Naive thymus-derived CD4-positive, alpha-beta T cell (primary cell): Measurements from ENCODE around the gene CLEC1B. TPM values are rescaled to one million over a fixed set of nuclear protein-coding genes. Genes with fewer than 3 reads are reported as not detected.
"Not testable (repeated sequence)": the region's sequence is repeated elsewhere in the genome, so short reads cannot be mapped to it uniquely, and the experiment has no call there.

Source experiments
- ATAC-seq: fragments of 150-1000 bp; cut with Tn5 transposase; 2 replicates; pipeline ENCODE4 v1.10.0; 2021; ENCODE audit warnings: mild to moderate bottlenecking, moderate library complexity
- CTCF ChIA-PET: fragments of 350-600 bp; sonication (Branson Sonifier 250); formaldehyde crosslinking; loops from one replicate; lab custom pipeline; 2021; ENCODE audit warnings: antibody characterized with exemption; lab: Charles Lee
- POLR2A ChIA-PET: fragments of 350-600 bp; sonication (Branson Sonifier 250); formaldehyde crosslinking; loops from one replicate; lab custom pipeline; 2021; ENCODE audit warnings: antibody characterized with exemption, inconsistent platforms; lab: Charles Lee
- DNase-seq, 9 donors: peaks; one replicate each; pipeline versions ENCODE4 v3.0.0 to v3.0.0-alpha.2; 2020 to 2022; ENCODE audit warnings: mixed read lengths in 1 of 9
- H3K27ac ChIP-seq: one replicate; pipeline ENCODE4 v1.7.0; 2013; ENCODE audit warnings: mild to moderate bottlenecking, low read depth, low read length, moderate library complexity
- H3K27me3 ChIP-seq, 2 donors: one replicate each; pipeline ENCODE4 v1.7.0; 2013; ENCODE audit warnings: low read length in 2 of 2, mild to moderate bottlenecking in 2 of 2, moderate library complexity in 2 of 2; ENCODE audit not compliant: control insufficient read depth in 2 of 2, insufficient read depth in 2 of 2
- H3K36me3 ChIP-seq, 3 experiments: 1 replicate in 2 of 3; 2 replicates in 1 of 3; pipeline ENCODE4 v1.7.0; 2013; ENCODE audit warnings: low read length in 3 of 3, mild to moderate bottlenecking in 3 of 3, moderate library complexity in 1 of 3; ENCODE audit not compliant: insufficient read depth in 3 of 3, control insufficient read depth in 2 of 3
- H3K4me1 ChIP-seq, 2 donors: one replicate each; pipeline ENCODE4 v1.7.0; 2013; ENCODE audit warnings: low read length in 2 of 2, mild to moderate bottlenecking in 2 of 2, moderate library complexity in 1 of 2; ENCODE audit not compliant: control insufficient read depth in 2 of 2, insufficient read depth in 2 of 2
- H3K4me3 ChIP-seq: 2 replicates; pipeline ENCODE4 v1.7.0; 2013; ENCODE audit warnings: mild to moderate bottlenecking, low read length
- H3K9me3 ChIP-seq, 3 experiments: 1 replicate in 2 of 3; 2 replicates in 1 of 3; pipeline ENCODE4 v1.7.0; 2013; ENCODE audit warnings: low read length in 3 of 3; ENCODE audit not compliant: control insufficient read depth in 2 of 3
- H3K27ac Mint-ChIP-seq, 9 donors: one replicate each; pipeline ENCODE4 v1.8.0; 2020 to 2022; ENCODE audit warnings: mixed read lengths in 9 of 9, mild to moderate bottlenecking in 8 of 9, moderate library complexity in 5 of 9, inconsistent platforms in 2 of 9
- H3K27me3 Mint-ChIP-seq, 5 donors: one replicate each; pipeline ENCODE4 v1.8.0; 2021 to 2022; ENCODE audit warnings: mixed read lengths in 5 of 5, mild to moderate bottlenecking in 1 of 5
- H3K36me3 Mint-ChIP-seq, 5 donors: one replicate each; pipeline ENCODE4 v1.8.0; 2020 to 2022; ENCODE audit warnings: mixed read lengths in 5 of 5, mild to moderate bottlenecking in 3 of 5, inconsistent platforms in 1 of 5
- H3K4me1 Mint-ChIP-seq, 7 donors: one replicate each; pipeline ENCODE4 v1.8.0; 2020 to 2022; ENCODE audit warnings: mixed read lengths in 7 of 7, mild to moderate bottlenecking in 3 of 7, inconsistent platforms in 1 of 7
- H3K4me3 Mint-ChIP-seq, 10 donors: one replicate each; pipeline ENCODE4 v1.8.0; 2020 to 2022; ENCODE audit warnings: mild to moderate bottlenecking in 10 of 10, mixed read lengths in 10 of 10, moderate library complexity in 6 of 10, inconsistent platforms in 2 of 10
- H3K9me3 Mint-ChIP-seq, 11 donors: one replicate each; pipeline ENCODE4 v1.8.0; 2020 to 2022; ENCODE audit warnings: mixed read lengths in 11 of 11, mild to moderate bottlenecking in 4 of 11, inconsistent platforms in 1 of 11, moderate library complexity in 1 of 11
- intact Hi-C, 2 donors: fragments of 100-400 bp; cut with micrococcal nuclease; formaldehyde crosslinking; loops; one replicate each; pipeline ENCODE4 v1.15.1; 2023
- polyA plus RNA-seq, 2 donors: library from polyadenylated mRNA; unstranded; fragments of 300-500 nt; fragmentation: Illumina TruSeq; gene quantifications; one replicate each; pipeline ENCODE4 v1.2.3, GENCODE V29; 2021
- total RNA-seq, 6 experiments: library from RNA in 5 of 6; stranded (reverse) in 5 of 6; gene quantifications; 1 replicate in 5 of 6; 2 replicates in 1 of 6; pipeline ENCODE4 v1.2.3 and lab custom pipeline; 2021 to 2026

Gene CLEC1B
- total and polyA plus RNA-seq, 7 experiments from 2014 or later, result 0.91 TPM; not detected in 6

DNA sequence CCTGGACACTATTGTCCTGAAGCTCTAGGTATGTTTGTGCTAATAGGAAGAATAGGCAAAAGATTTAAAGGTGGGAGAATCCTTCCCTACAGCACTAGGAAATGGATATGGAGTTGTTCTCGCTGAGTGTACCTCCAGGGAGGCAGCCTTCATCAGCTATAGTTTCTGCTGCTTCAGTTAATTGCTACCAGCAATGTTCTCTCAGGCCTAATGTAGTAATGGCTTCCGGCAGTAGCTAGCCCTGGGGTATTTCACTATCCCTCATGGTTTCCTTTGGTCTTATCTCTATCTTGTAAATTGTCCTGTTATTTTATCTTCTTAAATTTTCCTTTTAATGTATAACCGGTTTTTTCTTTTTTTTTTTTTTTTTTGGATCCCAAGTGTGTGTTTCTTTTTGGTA is 37.0 kb downstream of the CLEC1B start:
- no peaks in the 10 kb centered on the region for H3K9me3 Mint-ChIP-seq
- ChIA-PET POLR2A (interaction anchor here (1.1 kb wide), 1 partner anchor 19 kb away, joined by 3 read pairs; no protein-coding TSS in a partner anchor), CTCF (no interaction called here)
- Histone ChIP-seq H3K4me1 (peaks cover 15 to 16% of the 10 kb centered on the region in 2 donors), H3K9me3 (no peaks in the 10 kb centered on the region), H3K36me3 (no peaks in the 10 kb centered on the region), H3K4me3 (no peak overlapping the region), H3K27ac (no peak overlapping the region), H3K27me3 (no peaks in the 10 kb centered on the region)
- no peak overlapping the region for H3K4me3 Mint-ChIP-seq
- DNase-seq (no peak), ATAC-seq (no peak)
- peaks cover 21 to 36% (median 32%) of the 10 kb centered on the region in 7 donors for H3K4me1 Mint-ChIP-seq
- intact Hi-C loops, result no loop called here
- H3K36me3 Mint-ChIP-seq, result peaks cover 0 to 8% (median 0%) of the 10 kb centered on the region in 5 donors
- no peak overlapping the region for H3K27ac Mint-ChIP-seq
- no peaks in the 10 kb centered on the region for H3K27me3 Mint-ChIP-seq

DNA sequence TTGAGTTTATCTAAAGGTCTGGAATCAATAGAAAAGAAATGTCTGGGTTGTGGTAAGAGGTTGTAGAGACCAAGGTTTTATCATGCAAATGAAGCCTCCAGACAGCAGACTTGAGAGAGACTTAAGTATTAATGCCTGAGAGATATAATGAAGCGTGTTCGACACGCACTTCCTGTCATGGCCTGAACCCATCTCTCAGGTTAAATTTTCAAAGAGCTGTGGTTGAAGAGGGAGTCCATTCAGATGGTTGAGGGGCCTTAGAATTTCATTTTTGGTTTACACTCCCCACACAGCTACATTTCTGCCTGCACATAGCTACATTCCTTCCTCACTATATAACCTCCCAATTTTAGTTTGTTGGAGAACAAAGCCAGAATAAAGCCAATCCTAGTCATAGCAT is 37.8 kb downstream of the CLEC1B start:
- peak overlapping the region in 1 of 10 donors; percentile 24 for H3K4me3 Mint-ChIP-seq
- ATAC-seq, result no peak
- H3K4me1 Mint-ChIP-seq, result peaks cover 26 to 42% (median 40%) of the 10 kb centered on the region in 7 donors
- POLR2A ChIA-PET, result interaction anchor here (1.1 kb wide), 1 partner anchor 19 kb away, joined by 3 read pairs; no protein-coding TSS in a partner anchor
- CTCF ChIA-PET, result no interaction called here
- no peaks in the 10 kb centered on the region for H3K36me3 ChIP-seq
- peak overlapping the region in 1 of 9 donors; percentile 39 for H3K27ac Mint-ChIP-seq
- H3K4me3 ChIP-seq, result no peak overlapping the region
- peaks cover 15 to 16% of the 10 kb centered on the region in 2 donors for H3K4me1 ChIP-seq
- intact Hi-C loops, result no loop called here
- H3K9me3 Mint-ChIP-seq, result no peaks in the 10 kb centered on the region
- no peak overlapping the region for H3K27ac ChIP-seq
- no peaks in the 10 kb centered on the region for H3K27me3 Mint-ChIP-seq
- no peak for DNase-seq
- peaks cover 0 to 8% (median 0%) of the 10 kb centered on the region in 5 donors for H3K36me3 Mint-ChIP-seq
- no peaks in the 10 kb centered on the region for H3K9me3 ChIP-seq
- H3K27me3 ChIP-seq, result no peaks in the 10 kb centered on the region

DNA sequence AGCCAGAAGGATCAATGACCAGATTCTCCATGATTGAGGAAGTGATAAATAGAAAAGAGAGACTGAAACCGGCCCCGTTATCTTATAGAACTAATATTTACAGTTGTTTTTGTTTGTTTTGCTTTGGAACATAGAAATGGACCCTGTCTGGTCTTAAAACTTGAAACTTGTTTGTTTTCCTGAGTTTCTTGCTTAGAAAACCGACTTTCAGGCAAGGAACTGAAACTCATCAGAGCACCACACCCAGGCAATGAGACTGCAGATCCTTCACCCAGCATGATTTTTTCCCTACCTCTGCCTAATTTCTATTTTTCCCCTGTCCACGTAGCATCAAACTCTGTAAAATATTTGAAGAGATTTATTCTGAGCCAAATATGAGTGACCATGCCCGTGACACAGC is 38.3 kb downstream of the CLEC1B start:
- no peak for ATAC-seq
- H3K36me3 Mint-ChIP-seq, result peaks cover 0 to 8% (median 0%) of the 10 kb centered on the region in 5 donors
- Histone ChIP-seq H3K27me3 (no peaks in the 10 kb centered on the region), H3K27ac (no peak overlapping the region), H3K4me1 (peaks cover 15 to 16% of the 10 kb centered on the region in 2 donors), H3K36me3 (no peaks in the 10 kb centered on the region), H3K9me3 (no peaks in the 10 kb centered on the region), H3K4me3 (no peak overlapping the region)
- POLR2A ChIA-PET, result interaction anchor here (0.7 to 1.1 kb wide), 2 partner anchors 18 to 50 kb away, joined by 3 read pairs; partner anchors contain the start of gene CLEC12B
- peak overlapping the region in 1 of 9 donors; percentile 39 for H3K27ac Mint-ChIP-seq
- intact Hi-C loops, result no loop called here
- no peaks in the 10 kb centered on the region for H3K27me3 Mint-ChIP-seq
- H3K9me3 Mint-ChIP-seq, result no peaks in the 10 kb centered on the region
- CTCF ChIA-PET, result no interaction called here
- no peak for DNase-seq
- peaks cover 27 to 47% (median 45%) of the 10 kb centered on the region in 7 donors for H3K4me1 Mint-ChIP-seq
- peak overlapping the region in 1 of 10 donors; percentile 24 for H3K4me3 Mint-ChIP-seq

DNA sequence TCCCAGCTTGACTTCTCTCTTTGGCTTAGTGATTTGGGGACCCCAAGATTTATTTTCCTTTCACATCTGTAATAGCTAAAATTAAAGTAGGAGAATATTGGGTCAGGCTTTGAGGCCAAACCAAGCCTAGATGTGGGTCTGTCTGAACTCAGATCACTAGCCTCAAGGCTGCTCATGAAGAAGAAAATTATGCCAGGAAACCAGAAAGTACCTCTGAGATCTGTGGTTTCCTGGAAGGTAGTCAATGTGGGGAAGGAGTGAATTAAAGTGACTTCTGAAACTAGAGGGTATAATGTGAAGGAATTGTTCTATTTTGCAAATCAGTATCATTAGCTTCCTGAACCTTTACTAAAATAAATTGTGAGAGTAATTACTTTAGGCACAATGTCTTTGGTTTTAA is 41.1 kb downstream of the CLEC1B start:
- peak; percentile 37 for ATAC-seq
- no peak overlapping the region for H3K4me3 ChIP-seq

GRCh38 chr12:9952954-9953729 is 45.8 kb downstream of the CLEC1B start:
- H3K27ac ChIP-seq, H3K27me3 Mint-ChIP-seq, POLR2A ChIA-PET, H3K9me3 Mint-ChIP-seq, H3K27me3 ChIP-seq, H3K27ac Mint-ChIP-seq, CTCF ChIA-PET, ATAC-seq, DNase-seq, H3K4me3 ChIP-seq, H3K36me3 ChIP-seq, H3K9me3 ChIP-seq, H3K36me3 Mint-ChIP-seq, H3K4me3 Mint-ChIP-seq, intact Hi-C loops: not testable (repeated sequence)
- peaks cover 35 to 39% of the 10 kb centered on the region in 2 donors for H3K4me1 ChIP-seq
- H3K4me1 Mint-ChIP-seq, result peaks cover 43 to 67% (median 64%) of the 10 kb centered on the region in 7 donors

More for the DNA sequence above, 41.1 kb downstream of the CLEC1B start:
- Histone ChIP-seq H3K36me3 (no peaks in the 10 kb centered on the region), H3K27ac (no peak overlapping the region), H3K27me3 (no peaks in the 10 kb centered on the region), H3K4me1 (peaks cover 15 to 16% of the 10 kb centered on the region in 2 donors), H3K9me3 (no peaks in the 10 kb centered on the region)
- peaks cover 29 to 51% (median 49%) of the 10 kb centered on the region in 7 donors for H3K4me1 Mint-ChIP-seq
- peaks cover 0 to 8% (median 0%) of the 10 kb centered on the region in 5 donors for H3K36me3 Mint-ChIP-seq
- peak in 3 of 9 donors; percentile 23 to 35 (median 25) for DNase-seq
- H3K27ac Mint-ChIP-seq, result peak overlapping the region in 5 of 9 donors; percentile 0 to 56 (median 16)
- ChIA-PET POLR2A (no interaction called here), CTCF (no interaction called here)
- H3K4me3 Mint-ChIP-seq, result peak overlapping the region in 8 of 10 donors; percentile 2 to 67 (median 49)
- H3K9me3 Mint-ChIP-seq, result no peaks in the 10 kb centered on the region
- intact Hi-C loops, result no loop called here
- no peaks in the 10 kb centered on the region for H3K27me3 Mint-ChIP-seq

DNA sequence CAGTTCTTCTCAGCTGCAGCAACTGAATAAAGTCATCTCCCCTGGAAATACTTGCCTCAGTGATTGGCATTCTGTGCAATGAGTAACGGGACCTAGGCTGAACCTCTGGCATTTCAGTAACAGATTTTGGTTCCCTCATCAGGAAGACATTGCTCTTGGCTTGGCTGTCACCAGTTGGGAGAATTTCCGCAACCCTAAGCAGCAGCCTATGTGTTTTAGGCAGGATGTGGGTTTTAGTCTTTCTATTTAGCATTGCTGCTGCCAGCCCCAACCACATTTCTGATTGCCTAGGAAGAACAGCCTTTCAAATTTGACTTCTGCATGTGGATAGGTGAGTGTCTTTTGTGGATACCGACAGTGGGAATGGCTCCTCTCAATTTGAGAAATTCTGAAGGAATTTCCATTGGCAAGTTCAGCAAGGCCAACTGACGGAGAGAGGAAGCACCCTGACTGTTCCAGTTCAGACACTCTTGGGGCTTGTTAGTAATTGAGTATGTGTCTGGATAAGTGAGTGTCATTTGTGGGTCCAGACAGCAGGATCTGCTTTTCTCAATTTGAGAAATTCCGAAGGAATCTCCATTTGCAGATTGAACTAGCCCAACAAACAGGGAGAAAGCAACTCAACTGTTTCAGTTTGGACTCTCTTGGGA is 47.8 kb downstream of the CLEC1B start:
- ATAC-seq, result peak; percentile 91
- peak overlapping the region; percentile 3 for H3K4me3 ChIP-seq
- no peak overlapping the region for H3K27ac ChIP-seq
- H3K9me3 ChIP-seq, result no peaks in the 10 kb centered on the region
- no peaks in the 10 kb centered on the region for H3K27me3 ChIP-seq
- Mint-ChIP-seq H3K9me3 (peaks cover 0 to 4% (median 0%) of the 10 kb centered on the region in 11 donors), H3K4me1 (peaks cover 33 to 60% (median 47%) of the 10 kb centered on the region in 7 donors), H3K27me3 (no peaks in the 10 kb centered on the region), H3K27ac (peak overlapping the region; percentile 23 to 84 (median 57)), H3K4me3 (peak overlapping the region; percentile 30 to 82 (median 70)), H3K36me3 (peaks cover 0 to 7% (median 0%) of the 10 kb centered on the region in 5 donors)
- no peaks in the 10 kb centered on the region for H3K36me3 ChIP-seq
- DNase-seq, result peak in 8 of 9 donors; percentile 27 to 68 (median 59)
- CTCF ChIA-PET, result no interaction called here
- POLR2A ChIA-PET, result no interaction called here
- peaks cover 27 to 29% of the 10 kb centered on the region in 2 donors for H3K4me1 ChIP-seq
- intact Hi-C loops, result loop anchor here in 1 of 2 donors (1.0 kb wide), 1 partner anchor 8 kb away; no protein-coding TSS in a partner anchor
